Keratinocyte (primary cell): ENCODE data around the gene FAM83C. TPM values are rescaled to one million over a fixed set of nuclear protein-coding genes. Genes with fewer than 3 reads are reported as not detected.
A peak's percentile ranks its signal among the peaks of the same experiment; 100 is the strongest.

Source experiments
- DNase-seq: peaks from one replicate; pipeline ENCODE4 v3.0.0-alpha.2; 2011; ENCODE audit warnings: low read depth, missing footprints, low spot score
- FAIRE-seq: peaks from 2 replicates; lab custom pipeline; 2011; peaks lifted over from hg19 to GRCh38; lab: Jason Lieb, UNC
- H2AFZ ChIP-seq: 2 replicates; pipeline ENCODE4 v1.6.0; 2012; ENCODE audit warnings: low read length, control low read depth, inconsistent platforms; ENCODE audit not compliant: control insufficient read depth
- H3K27ac ChIP-seq: 2 replicates; pipeline ENCODE4 v1.5.1; 2011; ENCODE audit warnings: low read length; ENCODE audit not compliant: control insufficient read depth, insufficient read depth
- H3K27me3 ChIP-seq: 3 replicates; pipeline ENCODE4 v1.6.0; 2011; ENCODE audit warnings: low read length; ENCODE audit not compliant: control insufficient read depth, insufficient read depth; ENCODE audit errors: extremely low read depth
- H3K36me3 ChIP-seq, 2 experiments: 2 replicates in 1 of 2; 3 replicates in 1 of 2; pipeline ENCODE4 v1.5.1; 2011; ENCODE audit warnings: low read length in 2 of 2, mild to moderate bottlenecking in 1 of 2; ENCODE audit not compliant: control insufficient read depth in 2 of 2, insufficient read depth in 2 of 2; ENCODE audit errors: extremely low read depth in 1 of 2
- H3K4me1 ChIP-seq: 3 replicates; pipeline ENCODE4 v1.5.1; 2011; ENCODE audit warnings: low read length; ENCODE audit not compliant: control insufficient read depth, insufficient read depth; ENCODE audit errors: extremely low read depth
- H3K4me2 ChIP-seq: 3 replicates; pipeline ENCODE4 v1.6.0; 2011; ENCODE audit warnings: low read depth, low read length; ENCODE audit not compliant: control insufficient read depth, insufficient read depth; ENCODE audit errors: extremely low read depth
- H3K4me3 ChIP-seq, 3 experiments: fragments of 200-600 bp in 1 of 3; sonication (generic) in 1 of 3; 2 replicates in 2 of 3; 3 replicates in 1 of 3; pipeline ENCODE4 v1.5.1; 2011 to 2016; ENCODE audit warnings: low read length in 3 of 3, mild to moderate bottlenecking in 3 of 3, control low read depth in 2 of 3, inconsistent platforms in 1 of 3, low read depth in 1 of 3, mixed read lengths in 1 of 3, mixed run types in 1 of 3, moderate library complexity in 1 of 3; ENCODE audit not compliant: control insufficient read depth in 2 of 3, insufficient read depth in 2 of 3; ENCODE audit errors: extremely low read depth in 1 of 3
- H3K79me2 ChIP-seq: 2 replicates; pipeline ENCODE4 v1.6.0; 2012; ENCODE audit warnings: low read length; ENCODE audit not compliant: control insufficient read depth, insufficient read depth
- H3K9ac ChIP-seq: 3 replicates; pipeline ENCODE4 v1.6.0; 2011; ENCODE audit warnings: low read length; ENCODE audit not compliant: control insufficient read depth, insufficient read depth; ENCODE audit errors: extremely low read depth
- H3K9me1 ChIP-seq: 3 replicates; pipeline ENCODE4 v1.6.0; 2011; ENCODE audit warnings: low read length; ENCODE audit not compliant: control insufficient read depth, insufficient read depth; ENCODE audit errors: extremely low read depth
- H3K9me3 ChIP-seq: 2 replicates; pipeline ENCODE4 v1.5.1; 2012; ENCODE audit warnings: low read depth, low read length; ENCODE audit not compliant: control insufficient read depth
- H4K20me1 ChIP-seq: 3 replicates; pipeline ENCODE4 v1.6.0; 2011; ENCODE audit warnings: low read length; ENCODE audit not compliant: control insufficient read depth, insufficient read depth; ENCODE audit errors: extremely low read depth
- CTCF ChIP-seq, 3 experiments: IDR thresholded peaks in 1 of 3; conservative IDR thresholded peaks in 1 of 3; optimal IDR thresholded peaks in 1 of 3; 2 replicates in 2 of 3; 3 replicates in 1 of 3; pipeline versions ENCODE3 to v1.5.1; 2011; ENCODE audit warnings: low read length in 3 of 3, mild to moderate bottlenecking in 3 of 3, moderate library complexity in 2 of 3, control low read depth in 1 of 3, inconsistent platforms in 1 of 3; ENCODE audit not compliant: insufficient read depth in 2 of 3; ENCODE audit errors: extremely low read depth in 1 of 3
- EZH2 ChIP-seq: IDR thresholded peaks from one replicate; pipeline ENCODE4 v1.6.1; 2012; ENCODE audit warnings: inconsistent platforms, mild to moderate bottlenecking, low read length, moderate library complexity
- dilution Hi-C: fragments of 300-500 bp; cut with MboI; formaldehyde crosslinking; loops from one replicate; pipeline ENCODE4 v1.7.0; 2020; ENCODE audit warnings: low sequenced_read_pairs; ENCODE audit not compliant: extremely low pct_ligation_motif_present
- polyA plus RNA-seq, 5 experiments: library from polyadenylated mRNA; depleted of rRNA in 3 of 5; stranded (reverse) in 3 of 5; stranded (forward) in 1 of 5; unstranded in 1 of 5; fragments of >200 nt; gene quantifications; 1 replicate in 1 of 5; 2 replicates in 3 of 5; 3 replicates in 1 of 5; pipeline versions ENCODE4 v1.2.1 to v1.2.3, GENCODE V29; 2011 to 2012; ENCODE audit warnings: missing spikeins in 2 of 5, low read depth in 1 of 5, low replicate concordance in 1 of 5

Gene FAM83C
- polyA plus RNA-seq, 1 donor (not counting 4 experiments of a cell fraction or from before 2014, with no cell fraction given), result 12.4 TPM

- TF ChIP-seq EZH2 (no peak), CTCF (optimal IDR thresholded peaks at IDR 0.05 in 1 of 3, IDR thresholded peaks at IDR 0.05 in 1 of 3, conservative IDR thresholded peaks at IDR 0.05 in 1 of 3; ENCODE audit: extremely low read depth in 1 of 3, insufficient read depth in 2 of 3, low read length in 3 of 3) (no peak)
- Histone ChIP-seq H3K36me3 (peaks cover 4 to 31% of the 10 kb centered on the region in 2 experiments), H3K27me3 (no peaks in the 10 kb centered on the region), H3K9me3 (no peaks in the 10 kb centered on the region), H3K4me3 (peak overlapping the region; percentile 76 to 85 (median 80)), H3K9ac (peak overlapping the region; percentile 85), H2AFZ (peak overlapping the region; percentile 92), H3K4me2 (peak overlapping the region; percentile 92), H4K20me1 (no peaks in the 10 kb centered on the region), H3K79me2 (peaks cover 37% of the 10 kb centered on the region), H3K27ac (peak overlapping the region; percentile 85), H3K4me1 (peaks cover 23% of the 10 kb centered on the region), H3K9me1 (no peaks in the 10 kb centered on the region)
- DNase-seq (no peak), FAIRE-seq (no peak)
- dilution Hi-C loops, result no loop called here
Measured at GRCh38 chr20:35284992-35285805, 7.0 kb downstream of the FAM83C start.

- Histone ChIP-seq H3K4me3 (peak within 1 kb of the TSS; percentile 76 to 85 (median 80)), H4K20me1 (no peaks in the 10 kb centered on the region), H3K36me3 (peaks cover 5 to 38% of the 10 kb centered on the region in 2 experiments), H3K9ac (peak within 1 kb of the TSS; percentile 85), H3K4me1 (peaks cover 28% of the 10 kb centered on the region), H2AFZ (peak within 1 kb of the TSS; percentile 92), H3K9me3 (no peaks in the 10 kb centered on the region), H3K9me1 (no peaks in the 10 kb centered on the region), H3K79me2 (peaks cover 37% of the 10 kb centered on the region), H3K27me3 (no peaks in the 10 kb centered on the region), H3K27ac (peak within 1 kb of the TSS; percentile 85), H3K4me2 (peak within 1 kb of the TSS; percentile 92)
- TF ChIP-seq CTCF (optimal IDR thresholded peaks at IDR 0.05 in 1 of 3, IDR thresholded peaks at IDR 0.05 in 1 of 3, conservative IDR thresholded peaks at IDR 0.05 in 1 of 3; ENCODE audit: extremely low read depth in 1 of 3, insufficient read depth in 2 of 3, low read length in 3 of 3) (no peak), EZH2 (no peak)
- FAIRE-seq (no peak), DNase-seq (peak; percentile 83)
- dilution Hi-C loops, result no loop called here
Measured at GRCh38 chr20:35284267-35284991, 7.8 kb downstream of the FAM83C start, which contains the start of gene EIF6. Gene EIF6 (minus strand): TSS chr20:35284772. CDS start chr20:35284487, 285 bp downstream.
